ENCODE measurements around the gene EPS15. TPM values are rescaled to one million over a fixed set of nuclear protein-coding genes. Genes with fewer than 3 reads are reported as not detected.

EPS15 gene
- polyA plus RNA-seq, 1 of the 3 experiments (the other 2 are of a cell fraction) = 17.0 TPM

GRCh38 chr1:51472359-51472758 lies 46.7 kb downstream of the EPS15 start (continued):
- TF ChIP-seq, protein P1, sequence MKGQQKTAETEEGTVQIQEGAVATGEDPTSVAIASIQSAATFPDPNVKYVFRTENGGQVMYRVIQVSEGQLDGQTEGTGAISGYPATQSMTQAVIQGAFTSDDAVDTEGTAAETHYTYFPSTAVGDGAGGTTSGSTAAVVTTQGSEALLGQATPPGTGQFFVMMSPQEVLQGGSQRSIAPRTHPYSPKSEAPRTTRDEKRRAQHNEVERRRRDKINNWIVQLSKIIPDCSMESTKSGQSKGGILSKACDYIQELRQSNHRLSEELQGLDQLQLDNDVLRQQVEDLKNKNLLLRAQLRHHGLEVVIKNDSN (IDR thresholded peaks at IDR 0.05; ENCODE audit: borderline replicate concordance, low read depth) = no peak
- TF ChIP-seq RFX5 (IDR thresholded peaks at IDR 0.05; ENCODE audit: low read length) = no peak

GRCh38 chr1:51469518-51469917 lies 49.5 kb downstream of the EPS15 start:
- Histone ChIP-seq H3K4me2 (no peak overlapping the region), H3K36me3 (replicated peaks in 1 of 2; ENCODE audit: control insufficient read depth in 1 of 2, insufficient read depth in 2 of 2, low read length in 1 of 2) (peaks cover 22 to 57% of the 10 kb centered on the region in 2 experiments), H3K79me2 (ENCODE audit: insufficient read depth) (peaks cover 15% of the 10 kb centered on the region), H3K9ac (no peak overlapping the region), H3K27me3 (ENCODE audit: insufficient read depth) (no peaks in the 10 kb centered on the region), H3K4me3 (ENCODE audit: low read depth in 2 of 2, low read length in 1 of 2) (no peak overlapping the region), H2AFZ (ENCODE audit: low read depth) (no peak overlapping the region), H3K9me2 (no peaks in the 10 kb centered on the region), H3K9me3 (no peaks in the 10 kb centered on the region), H3F3A (replicated peaks; ENCODE audit: insufficient read depth) (peaks cover 14% of the 10 kb centered on the region), H3K4me1 (ENCODE audit: control insufficient read depth in 1 of 2, insufficient read depth in 2 of 2, low read depth in 1 of 2, low read length in 1 of 2) (peaks cover 0 to 7% of the 10 kb centered on the region in 2 experiments; a peak in 2 of 4 replicates), H4K20me1 (ENCODE audit: insufficient read depth) (no peaks in the 10 kb centered on the region; the same call in 1 of the 2 replicates), H3K27ac (ENCODE audit: low read depth in 2 of 2, low read length in 1 of 2) (no peak overlapping the region)
- 89% methylated on average over 3 of the region's 3 CpGs for WGBS (ENCODE audit: low lambda C conversion rate)
- ChIA-PET CTCF (no interaction called here), POLR2A (no interaction called here)
- TF ChIP-seq RCOR1 (IDR thresholded peaks at IDR 0.05; ENCODE audit: low read length) (no peak), POLR2AphosphoS5 (IDR thresholded peaks at IDR 0.05; ENCODE audit: low read depth, low read length) (no peak), RFX5 (IDR thresholded peaks at IDR 0.05; ENCODE audit: low read length) (no peak), JUND (IDR thresholded peaks at IDR 0.05) (no peak), ELF1 (IDR thresholded peaks at IDR 0.05) (no peak), USF2 (IDR thresholded peaks at IDR 0.05; ENCODE audit: borderline replicate concordance, low read depth, low read length) (no peak), EZH2phosphoT487 (IDR thresholded peaks at IDR 0.05; ENCODE audit: borderline replicate concordance, low read depth) (no peak), SMC3 (IDR thresholded peaks at IDR 0.05; ENCODE audit: low read depth, low read length) (no peak), TCF12 (IDR thresholded peaks at IDR 0.05) (no peak), CHD2 (IDR thresholded peaks at IDR 0.05; ENCODE audit: low read length, partially characterized antibody) (no peak), MEF2A (IDR thresholded peaks at IDR 0.05; ENCODE audit: borderline replicate concordance, low read depth) (no peak), FOXJ3 (CRISPR knock-in tag; IDR thresholded peaks at IDR 0.05) (no peak), GATA2 (CRISPR knock-in tag; IDR thresholded peaks at IDR 0.05) (no peak), YY1 (IDR thresholded peaks at IDR 0.05; ENCODE audit: low read depth) (no peak), TAF1 (IDR thresholded peaks at IDR 0.05; ENCODE audit: borderline replicate concordance, low read depth, low read length) (no peak), RAD21 (IDR thresholded peaks at IDR 0.05; ENCODE audit: low read length) (no peak)
- TF ChIP-seq, protein P1 (IDR thresholded peaks at IDR 0.05; ENCODE audit: borderline replicate concordance, low read depth) = no peak
- TF ChIP-seq, protein P2, sequence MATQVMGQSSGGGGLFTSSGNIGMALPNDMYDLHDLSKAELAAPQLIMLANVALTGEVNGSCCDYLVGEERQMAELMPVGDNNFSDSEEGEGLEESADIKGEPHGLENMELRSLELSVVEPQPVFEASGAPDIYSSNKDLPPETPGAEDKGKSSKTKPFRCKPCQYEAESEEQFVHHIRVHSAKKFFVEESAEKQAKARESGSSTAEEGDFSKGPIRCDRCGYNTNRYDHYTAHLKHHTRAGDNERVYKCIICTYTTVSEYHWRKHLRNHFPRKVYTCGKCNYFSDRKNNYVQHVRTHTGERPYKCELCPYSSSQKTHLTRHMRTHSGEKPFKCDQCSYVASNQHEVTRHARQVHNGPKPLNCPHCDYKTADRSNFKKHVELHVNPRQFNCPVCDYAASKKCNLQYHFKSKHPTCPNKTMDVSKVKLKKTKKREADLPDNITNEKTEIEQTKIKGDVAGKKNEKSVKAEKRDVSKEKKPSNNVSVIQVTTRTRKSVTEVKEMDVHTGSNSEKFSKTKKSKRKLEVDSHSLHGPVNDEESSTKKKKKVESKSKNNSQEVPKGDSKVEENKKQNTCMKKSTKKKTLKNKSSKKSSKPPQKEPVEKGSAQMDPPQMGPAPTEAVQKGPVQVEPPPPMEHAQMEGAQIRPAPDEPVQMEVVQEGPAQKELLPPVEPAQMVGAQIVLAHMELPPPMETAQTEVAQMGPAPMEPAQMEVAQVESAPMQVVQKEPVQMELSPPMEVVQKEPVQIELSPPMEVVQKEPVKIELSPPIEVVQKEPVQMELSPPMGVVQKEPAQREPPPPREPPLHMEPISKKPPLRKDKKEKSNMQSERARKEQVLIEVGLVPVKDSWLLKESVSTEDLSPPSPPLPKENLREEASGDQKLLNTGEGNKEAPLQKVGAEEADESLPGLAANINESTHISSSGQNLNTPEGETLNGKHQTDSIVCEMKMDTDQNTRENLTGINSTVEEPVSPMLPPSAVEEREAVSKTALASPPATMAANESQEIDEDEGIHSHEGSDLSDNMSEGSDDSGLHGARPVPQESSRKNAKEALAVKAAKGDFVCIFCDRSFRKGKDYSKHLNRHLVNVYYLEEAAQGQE (IDR thresholded peaks at IDR 0.05; ENCODE audit: low read depth, low read length) = no peak
- DNase-seq = no peak

Data from SK-N-SH (cell line).